ENCODE data around the gene RER1.

Gene RER1

DNA sequence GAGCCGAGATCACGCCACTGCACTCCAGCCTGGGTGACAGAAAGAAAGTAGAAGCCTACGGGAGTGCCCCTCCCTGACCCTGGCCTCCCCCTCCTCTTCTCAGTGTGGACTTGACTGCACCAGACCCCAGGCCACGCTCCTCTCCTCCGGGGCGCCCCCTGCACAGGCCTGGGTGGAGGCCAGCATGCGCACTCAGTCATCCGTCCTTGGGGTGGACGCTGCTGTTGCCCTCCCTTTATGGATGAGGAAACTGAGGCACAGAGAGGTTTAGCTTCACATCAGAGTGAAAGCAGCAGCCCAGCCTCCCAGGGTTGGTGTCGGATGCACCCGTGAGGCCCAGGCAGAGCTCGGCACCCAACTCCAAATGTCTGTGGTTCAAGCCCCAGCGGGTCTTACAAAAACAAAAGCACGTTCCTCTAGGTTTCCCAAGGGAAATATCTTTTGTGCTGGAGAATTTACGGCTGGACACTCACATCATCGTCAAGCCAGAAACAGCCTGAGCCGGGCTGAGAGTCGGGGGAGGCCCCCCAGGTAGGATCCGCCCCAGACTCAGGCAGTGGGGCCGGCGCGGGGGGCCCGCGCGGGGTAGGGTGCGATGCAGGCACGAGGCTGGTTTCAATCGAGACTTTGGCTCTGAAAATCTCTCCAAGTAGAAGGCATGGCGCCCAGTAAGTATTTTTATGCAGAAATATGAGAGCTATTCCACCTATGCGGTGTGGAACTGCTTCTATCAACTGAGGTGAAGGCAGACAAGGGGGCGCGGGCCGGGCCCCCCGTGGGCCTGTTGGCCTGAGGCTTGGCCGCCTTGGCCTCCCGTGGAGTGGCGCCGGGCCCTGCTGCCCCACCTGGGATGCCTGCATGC, 36.9 kb upstream of the RER1 start:
- DNase-seq, result no peak

DNA sequence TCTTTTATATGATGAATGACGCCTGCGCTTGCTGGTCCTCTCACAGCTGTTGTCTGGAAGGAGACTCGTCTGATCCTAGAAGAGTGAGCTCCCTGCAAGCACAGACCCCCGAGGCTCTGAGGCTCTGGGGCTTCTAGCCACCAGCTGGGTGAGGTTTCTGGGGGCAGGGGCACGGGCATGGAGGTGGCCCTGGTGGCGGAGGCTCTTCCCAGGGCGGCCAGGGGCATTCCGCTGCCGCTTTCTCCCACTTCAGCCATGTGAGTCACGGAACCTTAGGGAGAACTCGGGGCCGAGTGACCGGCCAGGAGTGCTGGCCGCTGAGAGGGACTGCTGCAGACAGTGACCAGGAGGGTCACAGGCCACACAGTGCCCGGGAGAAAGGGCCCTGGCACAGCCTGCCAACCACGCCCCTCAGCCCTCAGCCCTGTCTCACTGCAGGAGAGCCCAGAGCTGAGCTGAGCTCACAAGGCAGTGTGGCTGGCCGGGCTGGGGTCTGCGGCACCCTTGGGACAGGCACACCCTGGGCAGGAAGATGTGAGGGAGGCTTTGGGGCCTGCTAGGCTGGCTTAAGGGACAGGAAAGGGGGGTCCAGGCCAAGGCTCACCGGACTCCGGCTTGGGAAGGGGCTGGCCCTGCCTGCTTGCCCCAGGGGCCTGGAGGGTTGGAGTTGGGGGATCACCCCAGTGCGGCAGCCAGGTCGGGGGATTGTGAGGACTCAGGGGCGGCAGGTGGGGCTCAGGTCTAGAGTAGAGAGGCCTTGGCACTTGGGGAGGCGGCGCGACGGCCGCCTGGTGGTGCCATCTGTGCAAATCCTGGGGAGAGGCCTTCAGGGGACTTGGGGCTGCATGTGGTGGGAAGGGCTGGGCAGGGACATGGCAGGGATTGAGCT, 36.0 kb upstream of the RER1 start:
- DNase-seq, result no peak

DNA sequence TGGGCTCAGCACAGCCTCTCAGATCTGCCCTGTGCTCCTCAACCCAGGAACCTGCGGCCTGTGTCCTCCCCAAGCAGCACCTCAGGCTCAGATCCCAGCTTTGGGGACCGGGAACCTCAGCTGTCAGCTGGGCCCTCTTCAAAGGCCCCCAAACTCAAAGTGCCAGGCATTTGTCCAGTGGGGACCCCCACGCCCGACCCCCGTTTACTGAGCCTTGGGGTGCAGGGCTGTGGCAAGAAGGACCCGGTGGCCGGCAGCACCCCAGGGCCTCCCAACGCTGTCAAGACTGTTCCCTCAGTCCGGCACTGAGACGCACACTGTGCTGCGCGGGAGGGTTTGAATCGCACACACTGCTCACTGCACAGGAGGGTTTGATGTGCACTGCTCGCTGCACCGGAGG, 35.2 kb upstream of the RER1 start:
- no peak for DNase-seq

DNA sequence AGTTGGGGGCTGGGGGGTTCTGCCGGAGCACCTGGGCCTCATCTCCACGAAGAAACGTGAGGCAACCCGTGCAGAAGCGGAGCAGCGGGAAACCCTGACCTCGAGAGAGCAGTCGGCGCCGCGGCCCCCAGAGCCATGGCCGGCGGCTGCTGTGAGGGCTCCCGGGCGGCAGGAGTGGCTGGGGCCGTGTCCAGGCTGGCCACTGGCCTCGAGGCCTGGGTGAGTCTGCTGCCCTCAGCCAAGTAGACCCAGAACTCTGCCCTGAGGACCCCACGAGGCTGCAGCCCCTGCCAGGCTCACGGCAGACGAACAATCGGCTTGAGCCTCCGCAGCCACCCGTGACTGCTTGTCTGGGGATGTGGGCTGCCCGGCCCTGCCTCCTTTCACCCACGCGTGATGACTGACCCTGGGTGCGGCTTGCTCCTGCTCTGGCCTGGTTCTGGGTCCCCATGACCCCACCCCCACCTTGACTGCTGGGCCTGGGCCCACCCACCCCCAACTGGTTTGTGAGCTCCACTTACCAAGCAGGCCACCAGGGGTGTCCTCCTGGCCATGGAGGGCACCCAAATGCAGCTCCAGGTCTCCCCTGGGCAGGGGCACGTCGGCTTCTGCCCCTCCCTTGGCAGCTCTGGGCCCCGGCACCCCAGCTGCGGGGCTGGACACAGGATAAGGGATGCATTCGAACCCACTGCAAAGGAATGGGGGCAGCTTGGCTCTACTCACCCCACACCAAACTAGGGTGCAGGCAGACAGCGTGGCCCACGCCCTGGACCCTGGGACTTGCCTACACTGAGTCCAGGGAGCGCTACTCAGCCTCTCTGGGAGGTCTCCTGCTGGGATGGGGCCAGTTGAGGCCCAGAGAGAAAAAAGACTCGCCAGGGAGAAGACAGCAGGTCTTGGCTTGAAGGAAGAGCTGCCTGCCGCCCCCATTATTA, 34.5 kb upstream of the RER1 start:
- no peak for DNase-seq

DNA sequence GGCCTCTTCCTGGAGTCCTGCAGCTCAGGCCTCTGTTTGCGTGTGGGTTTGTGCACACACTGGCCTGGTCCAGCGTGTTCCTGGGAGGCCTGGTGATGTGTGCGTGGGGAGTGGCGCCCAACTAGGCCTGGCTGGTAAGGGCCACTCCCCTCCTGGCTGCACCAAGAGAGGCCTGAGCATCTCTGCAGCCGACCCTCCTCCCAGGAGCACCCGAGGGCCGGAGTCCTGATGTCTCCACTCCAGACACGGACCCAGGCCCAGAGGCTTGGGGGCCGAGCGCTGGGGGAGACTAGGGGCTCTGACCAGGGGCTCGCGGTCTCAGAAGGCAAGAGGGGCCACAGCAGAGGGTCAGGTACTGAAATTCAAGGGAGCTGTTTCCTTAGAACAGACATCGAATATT, 33.6 kb upstream of the RER1 start:
- no peak for DNase-seq

DNA sequence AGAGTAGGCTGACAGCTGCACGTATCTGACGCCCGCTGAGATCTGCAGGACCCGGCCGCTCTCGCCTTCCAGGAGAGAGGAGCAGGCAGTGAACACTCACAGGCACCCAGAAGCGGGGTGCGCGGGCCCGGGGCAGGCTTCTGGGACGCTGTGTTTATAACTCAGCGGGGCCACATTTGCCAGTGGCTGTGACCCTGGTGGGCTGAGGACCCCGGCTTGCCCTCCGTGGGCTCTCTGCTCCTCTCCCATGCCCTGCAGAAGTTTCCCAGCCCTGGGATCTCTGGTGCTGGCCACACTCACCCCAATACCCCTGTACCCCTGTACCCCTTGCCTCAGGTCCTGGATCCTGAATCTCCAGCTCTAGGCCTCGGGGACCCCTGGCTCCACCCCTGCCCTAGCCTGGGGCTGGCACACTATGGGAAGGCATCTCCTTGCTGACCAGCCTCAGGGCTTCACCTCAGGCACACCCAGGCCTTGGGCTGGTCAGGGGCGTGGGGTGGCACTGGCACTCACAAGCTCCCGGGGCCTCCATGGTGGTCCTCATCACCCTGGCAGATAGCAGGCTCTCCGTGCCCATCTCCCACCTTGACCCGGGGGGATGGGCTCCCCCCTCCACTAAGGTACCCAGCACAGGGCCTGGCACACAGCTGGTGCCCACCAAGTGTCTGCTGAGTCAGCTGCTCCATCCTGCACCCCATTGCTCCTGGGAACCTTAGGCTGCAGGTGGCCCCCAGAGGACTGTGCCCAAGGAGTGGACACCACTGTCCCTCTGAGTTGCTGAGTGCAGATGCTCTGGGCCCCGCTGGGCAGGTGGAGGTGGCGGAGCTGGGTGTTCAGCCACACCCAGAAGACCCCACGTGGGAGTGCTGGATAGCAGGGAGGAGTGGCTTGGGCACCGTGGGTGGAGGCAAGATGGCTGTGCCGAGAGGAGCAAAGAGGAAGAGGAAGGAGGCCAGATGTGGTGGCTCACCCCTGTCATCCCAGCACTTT, 32.7 kb upstream of the RER1 start:
- no peak for DNase-seq

DNA sequence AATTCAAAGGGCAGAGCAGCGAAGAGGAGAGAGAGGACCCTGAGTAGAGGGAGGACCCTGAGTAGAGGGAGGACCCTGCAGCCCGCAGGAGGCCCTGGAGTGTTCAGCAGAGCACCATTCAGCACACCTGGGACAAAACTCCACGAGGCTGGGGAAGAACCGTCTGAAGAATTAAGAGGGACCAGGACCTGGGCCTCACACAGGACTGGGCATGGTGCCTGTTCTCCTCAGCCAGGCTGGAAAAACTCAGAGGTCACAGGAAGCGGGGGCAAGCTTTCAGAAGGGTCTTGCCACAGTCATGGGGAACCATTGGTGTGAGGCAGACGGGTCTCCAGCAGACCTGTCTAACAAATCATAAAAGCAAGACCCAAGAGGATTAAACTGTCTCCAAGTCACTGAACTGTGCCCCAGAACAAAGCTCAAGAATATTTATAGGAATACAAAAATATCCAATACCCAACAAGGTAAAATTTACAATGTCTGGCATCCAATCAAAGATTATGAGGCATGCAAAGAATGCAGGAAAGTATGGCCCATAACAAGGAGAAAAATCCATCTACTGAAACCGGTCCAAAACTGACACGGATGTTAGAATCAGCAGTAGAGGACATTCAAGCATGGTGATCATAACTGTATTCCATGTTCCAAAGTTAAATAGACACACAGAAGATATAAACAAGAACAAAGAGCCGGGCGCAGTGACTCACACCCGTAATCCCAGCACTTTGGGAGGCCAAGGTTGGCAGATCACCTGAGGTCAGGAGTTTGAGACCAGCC, 30.9 kb upstream of the RER1 start:
- DNase-seq, result no peak

DNA sequence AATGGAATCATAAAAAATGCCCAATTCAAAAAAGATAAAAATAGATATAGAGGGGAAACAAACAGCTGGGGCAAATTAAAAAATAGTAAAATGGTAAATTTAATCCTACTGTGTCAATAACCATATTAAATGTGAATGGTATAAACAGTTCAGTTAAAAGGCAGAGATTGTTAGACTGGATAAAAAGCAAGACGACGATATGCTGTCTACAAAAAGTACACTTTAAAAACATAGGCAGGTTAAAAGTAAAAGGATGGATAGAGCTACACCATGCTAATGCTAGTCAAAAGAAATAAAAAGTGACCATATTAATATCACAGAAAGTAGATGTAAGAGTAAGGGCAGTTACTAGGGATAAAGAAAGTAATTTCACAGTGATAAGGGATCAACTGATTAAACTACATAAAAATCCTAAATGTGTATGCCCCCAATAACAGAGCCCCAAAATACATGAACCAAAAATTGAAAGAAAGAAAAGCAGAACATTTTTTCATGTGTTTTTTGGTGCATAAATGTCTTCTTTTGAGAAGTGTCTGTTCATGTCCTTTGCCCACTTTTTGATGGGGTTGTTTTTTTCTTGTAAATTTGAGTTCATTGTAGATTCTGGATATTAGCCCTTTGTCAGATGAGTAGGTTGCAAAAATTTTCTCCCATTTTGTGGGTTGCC, 27.7 kb upstream of the RER1 start:
- DNase-seq, result no peak

DNA sequence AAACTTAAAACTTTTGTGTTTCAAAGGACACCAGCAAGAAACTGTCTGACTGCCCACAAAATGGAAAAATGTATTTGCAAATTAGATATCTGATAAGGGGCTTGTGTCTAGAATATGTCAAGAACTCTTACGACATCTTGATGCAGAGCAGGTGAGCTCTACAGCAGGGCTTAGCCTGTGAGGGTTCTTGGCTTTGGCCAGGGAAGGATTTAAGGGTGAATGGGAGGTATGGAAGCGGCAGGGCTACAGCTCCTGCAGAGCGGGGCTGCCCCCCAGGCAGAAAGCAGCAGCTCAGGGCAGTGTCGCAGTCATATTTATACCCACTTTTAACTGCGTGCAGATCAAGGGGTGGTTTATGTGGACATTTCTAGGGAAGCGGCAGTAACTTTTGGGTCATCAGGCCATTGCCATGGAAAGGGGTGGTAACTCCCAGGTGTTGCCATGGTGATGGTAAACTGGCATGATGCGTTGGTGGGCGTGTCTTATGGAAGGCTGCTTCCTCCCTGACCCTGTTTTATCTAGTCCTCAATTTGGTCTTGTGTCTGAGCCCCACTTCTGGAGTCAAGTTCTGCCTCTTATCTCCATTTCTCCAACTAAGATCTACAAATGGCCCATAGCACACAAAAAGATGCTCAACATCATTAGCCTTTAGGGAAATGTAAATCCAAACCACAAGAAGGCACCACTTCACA, 23.4 kb upstream of the RER1 start:
- DNase-seq, result no peak

DNA sequence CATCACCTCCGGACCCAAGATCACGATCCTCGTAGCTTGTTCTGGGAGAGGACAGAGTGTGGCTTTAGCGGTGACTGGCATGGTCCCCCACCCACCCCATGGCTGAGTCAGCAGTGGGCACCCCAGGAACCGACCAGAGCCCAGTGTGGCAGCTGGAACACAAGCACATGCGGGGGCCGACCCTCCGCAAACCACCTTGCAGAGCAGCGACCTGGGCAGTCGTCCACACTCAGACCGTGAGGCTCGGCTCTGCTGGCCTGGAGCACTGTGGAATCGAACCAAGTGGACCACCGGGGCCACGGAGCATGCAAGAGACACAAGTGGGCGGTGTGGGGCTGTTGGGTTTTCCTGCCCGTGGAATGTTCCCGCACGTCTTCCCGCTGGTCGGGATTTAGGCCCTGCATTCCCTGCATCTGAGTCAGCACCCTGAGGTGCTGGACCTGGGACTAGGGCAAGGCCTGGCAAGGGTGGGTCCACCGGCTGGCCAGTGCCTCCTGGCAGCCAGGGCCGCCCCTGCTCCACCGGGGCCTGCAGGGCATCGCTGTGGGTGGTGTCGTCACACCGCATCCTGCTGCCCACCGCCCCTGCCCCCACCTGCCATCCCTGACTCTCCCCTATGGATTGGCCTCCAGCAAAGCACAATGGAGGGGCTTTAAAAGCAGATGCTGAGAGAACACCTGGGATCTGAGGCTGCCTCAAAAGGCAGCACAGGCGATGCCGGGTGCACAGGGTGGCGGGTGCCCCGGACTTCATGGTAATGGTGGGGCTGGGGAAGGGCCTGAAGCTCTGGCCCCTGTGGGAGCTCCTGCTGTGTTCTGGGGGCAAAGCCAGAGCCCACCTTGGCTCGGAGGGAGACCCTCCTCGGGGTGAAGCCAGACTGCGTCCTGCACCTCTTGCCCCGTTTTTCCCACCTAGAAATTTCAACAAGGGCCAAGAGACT, 18.8 kb upstream of the RER1 start:
- no peak for DNase-seq

DNA sequence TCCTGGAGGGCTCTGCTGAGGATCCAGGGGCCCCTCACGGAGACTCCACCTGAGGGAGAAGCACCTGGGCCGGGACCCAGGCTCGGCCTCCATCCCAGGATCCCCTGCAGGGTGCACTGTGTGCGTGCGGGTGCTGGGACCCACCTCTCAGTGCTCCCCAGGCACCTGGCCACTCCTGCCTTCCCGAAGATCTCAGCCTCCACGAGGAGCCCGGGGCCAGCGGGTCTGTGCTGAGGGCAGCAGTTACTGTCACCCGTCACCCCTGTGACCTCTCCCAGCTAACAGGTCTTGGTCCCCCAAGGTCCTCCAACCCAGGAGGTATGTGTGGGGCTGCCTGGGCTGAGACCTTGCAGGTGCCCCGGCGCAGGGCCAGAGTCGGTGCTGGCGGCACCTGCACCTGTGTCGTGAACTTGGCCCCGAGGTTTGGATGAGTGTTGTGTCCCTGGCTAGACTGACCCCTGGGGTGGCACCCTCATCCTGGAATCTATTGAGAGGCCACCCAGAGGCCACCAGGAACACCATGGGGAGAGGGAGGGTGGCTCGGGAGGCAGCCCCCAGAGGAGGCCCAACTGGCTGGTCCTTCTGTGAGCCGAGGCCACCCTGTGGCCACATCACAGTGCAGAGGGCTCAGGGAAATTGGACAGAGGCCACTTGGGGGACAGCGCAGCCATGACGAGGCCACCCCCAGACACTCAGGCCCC, 17.9 kb upstream of the RER1 start:
- DNase-seq, result no peak

DNA sequence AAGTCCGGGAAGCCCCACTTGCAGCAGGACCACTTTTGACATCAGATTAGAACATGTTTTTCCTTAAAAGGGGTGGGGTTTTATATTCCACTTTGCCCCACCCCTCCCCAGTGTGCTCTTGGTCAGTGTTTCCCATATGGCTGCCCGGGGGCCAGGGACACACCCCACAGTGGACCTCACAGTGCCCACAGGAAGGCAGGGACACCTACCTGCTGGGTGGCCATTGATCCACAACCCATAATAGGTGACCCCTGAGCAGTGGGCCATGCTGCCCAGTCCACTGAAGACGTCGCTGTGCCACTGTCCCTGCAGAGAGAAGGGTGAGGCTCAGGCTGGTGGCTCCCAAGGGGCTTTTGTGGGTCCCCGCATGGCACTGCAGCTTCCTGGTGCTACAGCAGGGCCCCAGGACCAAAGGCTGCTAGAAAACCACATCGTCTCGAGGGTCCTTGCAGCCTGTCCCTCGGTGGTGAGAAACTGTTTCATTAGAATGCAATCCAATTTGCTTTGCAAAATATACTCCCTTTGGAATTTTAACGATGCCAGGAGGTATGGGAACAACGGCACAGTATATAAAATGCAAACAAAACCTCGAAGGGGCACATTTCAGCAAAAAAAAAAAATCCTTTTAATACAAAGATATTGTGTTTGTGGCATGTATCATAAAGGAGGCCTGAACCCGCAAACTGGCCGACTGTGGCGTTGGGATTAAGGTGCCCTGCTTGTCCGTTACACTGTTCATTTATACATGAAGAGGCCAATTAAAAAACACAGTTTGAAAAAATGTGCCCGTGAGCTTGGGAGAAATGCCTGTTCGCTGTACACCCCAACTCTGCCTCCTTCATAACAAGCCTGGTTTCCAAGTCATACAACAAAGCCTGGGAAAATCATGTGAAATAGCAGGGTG, 17.1 kb upstream of the RER1 start:
- DNase-seq, result no peak

DNA sequence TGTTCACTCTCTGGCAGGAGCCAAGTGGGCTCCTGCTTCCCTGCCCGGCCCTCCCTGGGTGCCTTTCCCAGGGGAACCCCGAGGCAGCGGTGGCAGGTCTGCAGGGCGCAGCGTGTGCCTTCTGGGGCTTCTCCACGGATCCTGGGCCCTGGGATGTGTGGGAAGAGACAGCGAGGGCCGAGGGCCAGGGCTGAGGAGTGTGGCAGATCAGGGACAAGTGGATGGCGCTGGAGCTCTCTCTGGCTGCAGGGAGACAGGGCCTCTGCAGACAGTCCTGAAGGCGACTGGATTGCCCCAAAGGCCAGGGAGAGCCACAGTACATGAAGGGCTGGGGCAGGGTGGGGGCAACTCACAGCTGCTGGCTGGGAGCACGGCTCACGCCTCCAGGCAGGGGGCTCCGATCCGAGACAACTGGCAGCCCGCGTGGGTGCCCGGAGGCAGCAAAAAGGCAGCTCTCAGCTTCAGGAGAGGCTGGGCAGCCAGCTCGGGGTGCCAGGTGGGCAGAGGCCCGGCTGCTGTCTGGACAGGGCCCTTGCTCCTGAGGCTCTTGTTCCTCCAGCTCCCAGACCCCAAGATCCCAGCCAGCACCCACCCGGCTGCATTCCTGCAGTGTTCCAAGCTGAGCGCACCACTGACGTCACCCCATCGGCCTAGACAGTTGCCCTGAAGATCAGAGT, 16.3 kb upstream of the RER1 start:
- no peak for DNase-seq

DNA sequence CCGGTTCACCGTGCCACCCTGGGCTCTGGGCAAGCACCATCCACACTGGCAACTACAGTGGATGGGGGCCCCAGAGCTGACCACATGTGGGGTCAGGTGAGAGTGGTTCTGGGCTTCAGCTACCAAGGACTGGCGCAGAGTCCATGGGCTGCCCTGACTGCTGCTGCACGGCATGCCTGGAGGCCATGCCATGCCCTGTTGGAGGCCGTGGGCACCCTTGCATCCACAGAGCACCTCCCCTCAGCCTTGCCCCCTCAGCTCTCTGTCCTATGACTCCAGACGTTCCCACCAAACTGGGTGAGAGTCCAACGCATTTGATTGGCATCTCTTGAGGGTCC, 15.7 kb upstream of the RER1 start:
- no peak for DNase-seq

DNA sequence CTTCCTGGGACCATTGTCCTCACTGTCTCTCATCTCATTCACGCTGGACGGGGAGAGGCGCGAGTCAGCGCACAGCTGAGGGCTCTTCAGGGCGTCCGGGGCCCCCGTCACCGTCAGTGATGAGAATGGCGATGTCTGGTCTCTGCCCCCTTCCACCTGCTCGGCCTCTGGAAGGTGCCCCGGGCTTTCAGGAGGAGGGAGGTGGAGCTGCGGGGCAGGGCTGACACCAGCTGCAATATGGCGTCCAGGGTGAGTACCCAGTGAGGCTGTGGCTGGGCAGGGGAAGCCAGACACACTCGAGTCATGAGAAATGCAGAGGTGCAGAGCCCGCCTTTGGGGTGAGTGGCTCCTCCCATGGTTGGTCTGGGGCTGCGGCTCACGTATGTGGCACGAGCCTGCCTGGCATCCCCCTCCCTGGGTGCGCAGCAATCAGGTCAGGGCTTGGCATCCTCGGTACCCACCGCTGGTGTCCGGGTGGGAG, 15.3 kb upstream of the RER1 start:
- no peak for DNase-seq
